A673 (cell line): ENCODE results near the gene CTU2.

Source experiments
- EZH2 ChIP-seq: fragments of 200-600 bp; sonication (generic); IDR thresholded peaks from 2 replicates; pipeline ENCODE4 v1.6.1; 2017; ENCODE audit warnings: borderline replicate concordance, low read depth, mild to moderate bottlenecking, mixed read lengths, antibody characterized with exemption, low read length; ENCODE audit not compliant: poor library complexity, severe bottlenecking
- TF ChIP-seq, protein P1 (sequence below): fragments of 300-800, 200-600 bp; sonication (generic); conservative IDR thresholded peaks from 2 replicates; pipeline ENCODE4 v1.5.1; 2017; ENCODE audit warnings: low read depth, mild to moderate bottlenecking, antibody characterized with exemption, low read length, moderate library complexity, mixed read lengths

DNA sequence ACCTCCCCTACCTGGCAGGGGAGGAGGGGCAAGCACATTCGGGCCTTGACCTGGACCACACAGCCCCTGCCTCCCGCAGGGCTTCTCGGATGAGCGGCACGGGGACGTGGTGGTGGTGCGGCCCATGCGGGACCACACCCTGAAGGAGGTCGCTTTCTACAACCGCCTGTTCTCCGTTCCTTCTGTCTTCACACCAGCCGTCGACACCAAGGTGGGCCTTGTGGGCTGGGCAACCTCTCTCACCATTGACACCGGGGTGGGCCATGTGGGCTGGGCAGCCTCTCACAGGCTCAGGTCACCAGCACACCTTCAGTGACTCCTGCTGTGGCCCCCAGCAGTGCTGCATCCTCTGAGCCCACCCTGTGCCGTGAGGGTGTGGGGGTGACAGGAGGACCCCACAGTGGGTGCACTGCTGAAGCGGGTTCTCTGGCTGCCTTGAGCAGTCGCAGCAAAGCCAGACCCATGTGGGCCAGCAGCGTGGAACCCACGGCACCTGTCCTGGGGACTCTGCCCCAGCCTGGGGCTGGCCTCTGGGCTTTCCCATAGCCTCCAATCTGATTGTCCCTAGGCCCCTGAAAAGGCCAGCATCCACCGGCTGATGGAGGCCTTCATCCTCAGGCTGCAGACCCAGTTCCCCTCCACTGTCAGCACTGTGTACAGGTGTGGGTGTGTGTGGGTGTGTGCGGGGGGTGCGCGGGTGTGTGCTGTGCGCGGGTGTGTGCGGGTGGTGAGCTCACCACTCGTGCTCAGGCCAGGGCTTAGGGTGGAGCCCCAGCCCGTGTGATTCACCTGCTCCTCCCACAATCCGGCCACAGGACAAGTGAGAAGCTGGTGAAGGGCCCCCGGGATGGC is 7.5 kb downstream of the CTU2 start:
- TF ChIP-seq, protein P1, sequence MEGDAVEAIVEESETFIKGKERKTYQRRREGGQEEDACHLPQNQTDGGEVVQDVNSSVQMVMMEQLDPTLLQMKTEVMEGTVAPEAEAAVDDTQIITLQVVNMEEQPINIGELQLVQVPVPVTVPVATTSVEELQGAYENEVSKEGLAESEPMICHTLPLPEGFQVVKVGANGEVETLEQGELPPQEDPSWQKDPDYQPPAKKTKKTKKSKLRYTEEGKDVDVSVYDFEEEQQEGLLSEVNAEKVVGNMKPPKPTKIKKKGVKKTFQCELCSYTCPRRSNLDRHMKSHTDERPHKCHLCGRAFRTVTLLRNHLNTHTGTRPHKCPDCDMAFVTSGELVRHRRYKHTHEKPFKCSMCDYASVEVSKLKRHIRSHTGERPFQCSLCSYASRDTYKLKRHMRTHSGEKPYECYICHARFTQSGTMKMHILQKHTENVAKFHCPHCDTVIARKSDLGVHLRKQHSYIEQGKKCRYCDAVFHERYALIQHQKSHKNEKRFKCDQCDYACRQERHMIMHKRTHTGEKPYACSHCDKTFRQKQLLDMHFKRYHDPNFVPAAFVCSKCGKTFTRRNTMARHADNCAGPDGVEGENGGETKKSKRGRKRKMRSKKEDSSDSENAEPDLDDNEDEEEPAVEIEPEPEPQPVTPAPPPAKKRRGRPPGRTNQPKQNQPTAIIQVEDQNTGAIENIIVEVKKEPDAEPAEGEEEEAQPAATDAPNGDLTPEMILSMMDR: no peak
- TF ChIP-seq EZH2: no peak
